HEK293 (cell line): ENCODE measurements around the gene NANP.

Source experiments
- CTCF ChIA-PET: fragments of 350-600 bp; formaldehyde crosslinking; extraction: SDS; loops from one replicate; lab custom pipeline; 2021; ENCODE audit warnings: antibody characterized with exemption; lab: Yijun Ruan, JAX
- POLR2A ChIA-PET: fragments of 300-600 bp; formaldehyde crosslinking; extraction: SDS; loops from one replicate; lab custom pipeline; 2020; ENCODE audit warnings: antibody characterized with exemption, inconsistent platforms; lab: Yijun Ruan, JAX
- H3K27ac ChIP-seq: fragments of 200-500 bp; sonication (Bioruptor generic); 2 replicates; pipeline ENCODE4 v1.5.1; 2014; ENCODE audit warnings: low read depth, low read length, control low read depth, inconsistent platforms; ENCODE audit errors: extremely low read depth
- H3K36me3 ChIP-seq, 2 experiments: fragments of 200-500 bp in 1 of 2; sonication (Bioruptor generic) in 1 of 2; 1 replicate in 1 of 2; 2 replicates in 1 of 2; pipeline ENCODE4 v1.5.1; 2014 to 2017; ENCODE audit warnings: inconsistent platforms in 2 of 2, low read length in 2 of 2; ENCODE audit not compliant: control insufficient read depth in 2 of 2, insufficient read depth in 1 of 2
- H3K4me1 ChIP-seq: fragments of 200-500 bp; sonication (Bioruptor generic); 2 replicates; pipeline ENCODE4 v1.5.1; 2014; ENCODE audit warnings: mild to moderate bottlenecking, low read length, inconsistent platforms; ENCODE audit not compliant: control insufficient read depth, insufficient read depth
- H3K4me3 ChIP-seq: 2 replicates; pipeline ENCODE4 v1.5.1; 2011; ENCODE audit warnings: low read depth, mild to moderate bottlenecking, control low read depth, low read length, moderate library complexity
- H3K9me3 ChIP-seq: fragments of 200-500 bp; sonication (Bioruptor generic); 2 replicates; pipeline ENCODE4 v1.5.1; 2014; ENCODE audit warnings: low read depth, low read length, inconsistent platforms; ENCODE audit not compliant: control insufficient read depth, insufficient read depth
- HOXA7 ChIP-seq: sonication (generic); formaldehyde crosslinking; IDR thresholded peaks from 2 replicates; pipeline ENCODE4 v1.8.1; 2022; ENCODE audit warnings: missing genetic modification reagents, borderline replicate concordance
- RBAK ChIP-seq: fragments of 450-650 bp; formaldehyde crosslinking; IDR thresholded peaks from 2 replicates; pipeline ENCODE4 v1.5.1; 2016; ENCODE audit warnings: missing biosample characterization, missing genetic modification characterization
- ZBTB17 ChIP-seq: fragments of 450-650 bp; formaldehyde crosslinking; IDR thresholded peaks from 2 replicates; pipeline ENCODE4 v1.5.1; 2016; ENCODE audit warnings: missing biosample characterization, missing genetic modification characterization
- ZBTB20 ChIP-seq: fragments of 450-650 bp; formaldehyde crosslinking; IDR thresholded peaks from 2 replicates; pipeline ENCODE4 v1.5.1; 2016; ENCODE audit warnings: missing biosample characterization, missing genetic modification characterization
- ZNF146 ChIP-seq: fragments of 450-650 bp; formaldehyde crosslinking; IDR thresholded peaks from 2 replicates; pipeline ENCODE4 v1.5.1; 2016; ENCODE audit warnings: missing biosample characterization, missing genetic modification characterization
- ZNF18 ChIP-seq: fragments of 450-650 bp; formaldehyde crosslinking; IDR thresholded peaks from 2 replicates; pipeline ENCODE4 v1.5.1; 2016; ENCODE audit warnings: missing biosample characterization, missing genetic modification characterization
- ZNF211 ChIP-seq: fragments of 450-650 bp; formaldehyde crosslinking; IDR thresholded peaks from 2 replicates; pipeline ENCODE4 v1.5.1; 2016; ENCODE audit warnings: low read depth, missing biosample characterization, missing genetic modification characterization
- ZNF221 ChIP-seq: fragments of 450-650 bp; formaldehyde crosslinking; IDR thresholded peaks from 2 replicates; pipeline ENCODE4 v1.5.1; 2017; ENCODE audit warnings: missing biosample characterization, missing genetic modification characterization, borderline replicate concordance
- ZNF23 ChIP-seq: fragments of 450-650 bp; formaldehyde crosslinking; IDR thresholded peaks from 2 replicates; pipeline ENCODE4 v1.5.1; 2016; ENCODE audit warnings: missing biosample characterization, missing genetic modification characterization, borderline replicate concordance
- ZNF341 ChIP-seq: fragments of 450-650 bp; formaldehyde crosslinking; IDR thresholded peaks from 2 replicates; pipeline ENCODE4; 2016; ENCODE audit warnings: low read depth, missing biosample characterization, missing genetic modification characterization
- ZNF404 ChIP-seq: fragments of 450-650 bp; formaldehyde crosslinking; IDR thresholded peaks from 2 replicates; pipeline ENCODE4 v1.5.1; 2017; ENCODE audit warnings: missing biosample characterization, missing genetic modification characterization
- ZNF639 ChIP-seq: fragments of 450-650 bp; formaldehyde crosslinking; IDR thresholded peaks from 2 replicates; pipeline ENCODE4 v1.5.1; 2016; ENCODE audit warnings: missing biosample characterization, missing genetic modification characterization
- ZNF658 ChIP-seq: fragments of 450-650 bp; formaldehyde crosslinking; IDR thresholded peaks from 2 replicates; pipeline ENCODE4; 2016; ENCODE audit warnings: missing biosample characterization, missing genetic modification characterization
- ZNF747 ChIP-seq: fragments of 450-650 bp; formaldehyde crosslinking; IDR thresholded peaks from 2 replicates; pipeline ENCODE4 v1.5.1; 2016; ENCODE audit warnings: missing biosample characterization, missing genetic modification characterization
- ZSCAN16 ChIP-seq: fragments of 450-650 bp; formaldehyde crosslinking; IDR thresholded peaks from 2 replicates; pipeline ENCODE4 v1.5.1; 2016; ENCODE audit warnings: missing biosample characterization, missing genetic modification characterization
- TF ChIP-seq, protein P1 (sequence below): fragments of 450-650 bp; formaldehyde crosslinking; IDR thresholded peaks from 2 replicates; pipeline ENCODE4 v1.5.1; 2016; ENCODE audit warnings: missing biosample characterization, missing genetic modification characterization
- TF ChIP-seq, protein P2 (sequence below): fragments of 450-650 bp; formaldehyde crosslinking; IDR thresholded peaks from 2 replicates; pipeline ENCODE4 v1.5.1; 2016; ENCODE audit warnings: missing biosample characterization, missing genetic modification characterization
- TF ChIP-seq, protein P3 (sequence below): sonication (generic); formaldehyde crosslinking; IDR thresholded peaks from 2 replicates; pipeline ENCODE4 v1.8.1; 2022; ENCODE audit warnings: mild to moderate bottlenecking, moderate library complexity, missing genetic modification reagents

Gene NANP

DNA sequence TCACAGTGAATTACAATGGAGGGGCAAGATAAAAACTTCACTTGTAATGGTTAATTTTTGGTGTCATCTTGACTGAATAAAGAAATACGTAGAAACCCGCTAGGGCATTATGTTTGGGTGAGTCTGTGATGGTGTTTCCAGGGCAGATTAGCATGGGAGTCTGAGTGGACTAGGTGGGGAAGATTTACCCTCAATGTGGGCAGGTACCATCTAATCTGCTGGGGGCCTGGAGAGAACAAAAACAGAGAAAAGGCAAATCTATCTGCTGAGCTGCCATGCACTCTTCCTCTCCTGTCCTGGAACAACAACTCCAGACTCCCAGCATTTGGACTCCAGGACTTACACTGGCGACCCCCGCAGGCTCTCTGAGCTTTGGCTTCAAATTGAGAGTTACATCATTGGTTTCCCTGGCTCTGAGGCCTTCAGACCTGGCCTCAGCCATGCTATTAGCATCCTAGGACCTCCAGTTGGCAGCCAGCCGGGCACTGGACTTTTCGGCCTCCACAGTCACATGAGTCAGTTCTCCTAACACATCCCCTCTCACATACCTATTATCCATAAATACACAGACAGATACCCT is 58.1 kb downstream of the NANP start:
- no peak overlapping the region for H3K4me3 ChIP-seq
- H3K4me1 ChIP-seq: no peaks in the 10 kb centered on the region
- no peaks in the 10 kb centered on the region; a peak in 1 of 3 replicates for H3K36me3 ChIP-seq
- CTCF ChIA-PET: interaction anchor here (0.7 kb wide), 1 partner anchor 47 kb away, joined by 4 read pairs; no protein-coding TSS in a partner anchor
- no peaks in the 10 kb centered on the region for H3K9me3 ChIP-seq
- no peak overlapping the region for H3K27ac ChIP-seq
- TF ChIP-seq ZNF146 (tag by site-specific recombination): no peak
- TF ChIP-seq, protein P1, sequence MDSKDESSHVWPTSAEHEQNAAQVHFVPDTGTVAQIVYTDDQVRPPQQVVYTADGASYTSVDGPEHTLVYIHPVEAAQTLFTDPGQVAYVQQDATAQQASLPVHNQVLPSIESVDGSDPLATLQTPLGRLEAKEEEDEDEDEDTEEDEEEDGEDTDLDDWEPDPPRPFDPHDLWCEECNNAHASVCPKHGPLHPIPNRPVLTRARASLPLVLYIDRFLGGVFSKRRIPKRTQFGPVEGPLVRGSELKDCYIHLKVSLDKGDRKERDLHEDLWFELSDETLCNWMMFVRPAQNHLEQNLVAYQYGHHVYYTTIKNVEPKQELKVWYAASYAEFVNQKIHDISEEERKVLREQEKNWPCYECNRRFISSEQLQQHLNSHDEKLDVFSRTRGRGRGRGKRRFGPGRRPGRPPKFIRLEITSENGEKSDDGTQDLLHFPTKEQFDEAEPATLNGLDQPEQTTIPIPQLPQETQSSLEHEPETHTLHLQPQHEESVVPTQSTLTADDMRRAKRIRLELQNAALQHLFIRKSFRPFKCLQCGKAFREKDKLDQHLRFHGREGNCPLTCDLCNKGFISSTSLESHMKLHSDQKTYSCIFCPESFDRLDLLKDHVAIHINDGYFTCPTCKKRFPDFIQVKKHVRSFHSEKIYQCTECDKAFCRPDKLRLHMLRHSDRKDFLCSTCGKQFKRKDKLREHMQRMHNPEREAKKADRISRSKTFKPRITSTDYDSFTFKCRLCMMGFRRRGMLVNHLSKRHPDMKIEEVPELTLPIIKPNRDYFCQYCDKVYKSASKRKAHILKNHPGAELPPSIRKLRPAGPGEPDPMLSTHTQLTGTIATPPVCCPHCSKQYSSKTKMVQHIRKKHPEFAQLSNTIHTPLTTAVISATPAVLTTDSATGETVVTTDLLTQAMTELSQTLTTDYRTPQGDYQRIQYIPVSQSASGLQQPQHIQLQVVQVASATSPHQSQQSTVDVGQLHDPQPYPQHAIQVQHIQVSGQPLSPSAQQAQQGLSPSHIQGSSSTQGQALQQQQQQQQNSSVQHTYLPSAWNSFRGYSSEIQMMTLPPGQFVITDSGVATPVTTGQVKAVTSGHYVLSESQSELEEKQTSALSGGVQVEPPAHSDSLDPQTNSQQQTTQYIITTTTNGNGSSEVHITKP (tag by site-specific recombination): peak; percentile 55
- no peak for TF ChIP-seq ZSCAN16
- TF ChIP-seq, all 188 proteins: peak for 1
- POLR2A ChIA-PET: no interaction called here

DNA sequence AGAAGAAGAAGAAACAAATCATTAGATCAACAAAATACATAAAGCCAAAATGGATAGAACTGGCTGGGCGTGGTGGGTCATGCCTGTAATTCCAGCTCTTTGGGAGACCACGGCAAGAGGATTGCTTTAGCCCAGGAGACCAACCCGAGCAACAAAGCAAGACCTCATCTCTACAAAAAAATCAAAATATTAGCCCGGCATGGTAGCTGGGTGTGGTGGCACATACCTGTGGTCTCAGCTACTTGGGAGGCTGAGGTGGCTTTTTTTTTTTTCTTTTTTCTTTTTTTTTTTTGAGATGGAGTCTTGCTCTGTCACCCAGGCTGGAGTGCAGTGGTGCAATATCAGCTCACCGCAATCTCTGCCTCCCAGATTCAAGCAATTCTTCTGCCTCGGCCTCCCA is 59.9 kb downstream of the NANP start:
- CTCF ChIA-PET: no interaction called here
- POLR2A ChIA-PET: no interaction called here
- Histone ChIP-seq H3K9me3 (no peaks in the 10 kb centered on the region), H3K4me1 (no peaks in the 10 kb centered on the region), H3K36me3 (no peaks in the 10 kb centered on the region; a peak in 1 of 3 replicates), H3K27ac (no peak overlapping the region), H3K4me3 (no peak overlapping the region)
- no peak for TF ChIP-seq ZNF639 (tag by site-specific recombination)

DNA sequence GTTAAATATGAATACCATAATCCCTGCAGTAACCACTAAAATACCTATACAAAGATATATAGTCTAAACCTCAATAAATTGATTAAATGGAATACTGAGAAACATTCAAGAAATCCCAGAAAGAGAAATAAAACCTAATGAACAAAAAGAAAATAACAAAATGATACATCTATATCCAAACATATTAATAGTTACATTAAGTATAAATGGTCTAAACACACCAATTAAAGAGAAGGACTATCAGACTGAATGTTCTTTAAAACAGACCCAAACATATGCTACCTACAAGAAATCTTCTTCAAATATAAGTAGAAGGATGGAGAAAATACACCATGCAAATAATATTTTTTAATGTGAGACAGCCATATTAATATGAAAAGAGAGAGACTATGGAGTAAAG is 60.5 kb downstream of the NANP start:
- TF ChIP-seq, protein P2, sequence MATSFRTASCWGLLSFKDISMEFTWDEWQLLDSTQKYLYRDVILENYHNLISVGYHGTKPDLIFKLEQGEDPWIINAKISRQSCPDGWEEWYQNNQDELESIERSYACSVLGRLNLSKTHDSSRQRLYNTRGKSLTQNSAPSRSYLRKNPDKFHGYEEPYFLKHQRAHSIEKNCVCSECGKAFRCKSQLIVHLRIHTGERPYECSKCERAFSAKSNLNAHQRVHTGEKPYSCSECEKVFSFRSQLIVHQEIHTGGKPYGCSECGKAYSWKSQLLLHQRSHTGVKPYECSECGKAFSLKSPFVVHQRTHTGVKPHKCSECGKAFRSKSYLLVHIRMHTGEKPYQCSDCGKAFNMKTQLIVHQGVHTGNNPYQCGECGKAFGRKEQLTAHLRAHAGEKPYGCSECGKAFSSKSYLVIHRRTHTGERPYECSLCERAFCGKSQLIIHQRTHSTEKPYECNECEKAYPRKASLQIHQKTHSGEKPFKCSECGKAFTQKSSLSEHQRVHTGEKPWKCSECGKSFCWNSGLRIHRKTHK: no peak
- TF ChIP-seq ZNF18 (tag by site-specific recombination) (no peak), ZNF23 (no peak), ZNF341 (no peak), ZNF747 (no peak), ZNF211 (no peak), RBAK (tag by site-specific recombination) (no peak), ZBTB20 (no peak), ZBTB17 (tag by site-specific recombination) (no peak), HOXA7 (CRISPR knock-in tag) (no peak), ZNF221 (no peak), ZNF658 (tag by site-specific recombination) (no peak), ZNF404 (tag by site-specific recombination) (no peak)
- TF ChIP-seq, protein P3, sequence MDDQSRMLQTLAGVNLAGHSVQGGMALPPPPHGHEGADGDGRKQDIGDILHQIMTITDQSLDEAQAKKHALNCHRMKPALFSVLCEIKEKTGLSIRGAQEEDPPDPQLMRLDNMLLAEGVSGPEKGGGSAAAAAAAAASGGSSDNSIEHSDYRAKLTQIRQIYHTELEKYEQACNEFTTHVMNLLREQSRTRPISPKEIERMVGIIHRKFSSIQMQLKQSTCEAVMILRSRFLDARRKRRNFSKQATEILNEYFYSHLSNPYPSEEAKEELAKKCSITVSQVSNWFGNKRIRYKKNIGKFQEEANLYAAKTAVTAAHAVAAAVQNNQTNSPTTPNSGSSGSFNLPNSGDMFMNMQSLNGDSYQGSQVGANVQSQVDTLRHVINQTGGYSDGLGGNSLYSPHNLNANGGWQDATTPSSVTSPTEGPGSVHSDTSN (CRISPR knock-in tag): no peak
- POLR2A ChIA-PET: no interaction called here

More for the DNA sequence above, 60.5 kb downstream of the NANP start:
- CTCF ChIA-PET: no interaction called here
- no peaks in the 10 kb centered on the region; a peak in 1 of 3 replicates for H3K36me3 ChIP-seq
- H3K4me3 ChIP-seq: no peak overlapping the region
- no peaks in the 10 kb centered on the region for H3K4me1 ChIP-seq
- no peak overlapping the region for H3K27ac ChIP-seq
- H3K9me3 ChIP-seq: no peaks in the 10 kb centered on the region
